ENCODE data around the gene SLC3A2.

Gene SLC3A2

GRCh38 chr11:62880231-62880802, 379 bp upstream of the SLC3A2 start:
- peak; percentile 73 for DNase-seq (ENCODE audit: low spot score)

GRCh38 chr11:62881579-62882430, 1.1 kb downstream of the SLC3A2 start:
- peak; percentile 98 for DNase-seq (ENCODE audit: low spot score)

GRCh38 chr11:62882431-62882749, 1.7 kb downstream of the SLC3A2 start:
- DNase-seq (ENCODE audit: low spot score) = no peak

GRCh38 chr11:62882788-62883501, 2.2 kb downstream of the SLC3A2 start:
- no peak for DNase-seq (ENCODE audit: low spot score)

GRCh38 chr11:62883673-62884072, 3.0 kb downstream of the SLC3A2 start:
- no peak for DNase-seq (ENCODE audit: low spot score)

GRCh38 chr11:62885137-62885750, 4.5 kb downstream of the SLC3A2 start:
- no peak for DNase-seq (ENCODE audit: low spot score)

- no peak for DNase-seq (ENCODE audit: low spot score)
Observed at GRCh38 chr11:62888406-62888805, 7.7 kb downstream of the SLC3A2 start.

- no peak for DNase-seq (ENCODE audit: low spot score)
Observed at GRCh38 chr11:62889126-62889483, 8.4 kb downstream of the SLC3A2 start.

GRCh38 chr11:62889484-62890437, 9.1 kb downstream of the SLC3A2 start:
- peak; percentile 81 for DNase-seq (ENCODE audit: low spot score)

- DNase-seq (ENCODE audit: low spot score) = peak; percentile 50
Observed at GRCh38 chr11:62892077-62892922, 11.6 kb downstream of the SLC3A2 start.

GRCh38 chr11:62895501-62895900, 14.8 kb downstream of the SLC3A2 start:
- DNase-seq (ENCODE audit: low spot score) = no peak

- DNase-seq (ENCODE audit: low spot score) = no peak
Observed at GRCh38 chr11:62896049-62896448, 15.4 kb downstream of the SLC3A2 start.

GRCh38 chr11:62897311-62897710, 16.6 kb downstream of the SLC3A2 start:
- DNase-seq (ENCODE audit: low spot score) = no peak

- DNase-seq (ENCODE audit: low spot score) = no peak
Observed at GRCh38 chr11:62898027-62898426, 17.3 kb downstream of the SLC3A2 start.

- no peak for DNase-seq (ENCODE audit: low spot score)
Observed at GRCh38 chr11:62902932-62903331, 22.2 kb downstream of the SLC3A2 start.

- DNase-seq (ENCODE audit: low spot score) = no peak
Observed at GRCh38 chr11:62905296-62905695, 24.6 kb downstream of the SLC3A2 start.

- peak; percentile 76 for DNase-seq (ENCODE audit: low spot score)
Observed at GRCh38 chr11:62905927-62906531, 25.3 kb downstream of the SLC3A2 start.

GRCh38 chr11:62908468-62909072, 27.9 kb downstream of the SLC3A2 start:
- no peak for DNase-seq (ENCODE audit: low spot score)

GRCh38 chr11:62909107-62909894, 28.6 kb downstream of the SLC3A2 start:
- DNase-seq (ENCODE audit: low spot score) = peak; percentile 33
